Tibial nerve (tissue), 4 donors: Measurements from ENCODE around the gene GADD45G.

Experiments used
- CTCF ChIP-seq, 5 experiments: fragments of 200-600 bp in 3 of 5; fragments of 450-650 bp in 2 of 5; sonication (generic) in 3 of 5; IDR thresholded peaks; one replicate each; pipeline ENCODE4 v1.5.1; 2016 to 2019; ENCODE audit warnings: antibody characterized with exemption in 5 of 5, mild to moderate bottlenecking in 3 of 5, moderate library complexity in 2 of 5
- EP300 ChIP-seq, 2 donors: sonication (generic); formaldehyde crosslinking; IDR thresholded peaks; one replicate each; pipeline ENCODE4 v1.6.1; 2017; ENCODE audit warnings: antibody characterized with exemption in 2 of 2, mild to moderate bottlenecking in 1 of 2
- POLR2A ChIP-seq, 2 donors: fragments of 450-650 bp; IDR thresholded peaks; one replicate each; pipeline ENCODE4 v1.6.1; 2017; ENCODE audit warnings: antibody characterized with exemption in 2 of 2, mild to moderate bottlenecking in 2 of 2, moderate library complexity in 2 of 2

- no peak for TF ChIP-seq CTCF (IDR thresholded peaks at IDR 0.05)
- TF ChIP-seq POLR2A (IDR thresholded peaks at IDR 0.05), result no peak
- TF ChIP-seq EP300 (IDR thresholded peaks at IDR 0.05), result no peak
These were observed 9.2 kb upstream of the GADD45G start for GRCh38 chr9:89595646-89596045.
